ENCODE results near the gene MPZL1.

The MPZL1 gene

GRCh38 chr1:167744901-167745300, 23.1 kb downstream of the MPZL1 start:
- no peak for DNase-seq (ENCODE audit: extremely low spot score)
- POLR2A ChIA-PET = no interaction called here
- TF ChIP-seq, protein P1, sequence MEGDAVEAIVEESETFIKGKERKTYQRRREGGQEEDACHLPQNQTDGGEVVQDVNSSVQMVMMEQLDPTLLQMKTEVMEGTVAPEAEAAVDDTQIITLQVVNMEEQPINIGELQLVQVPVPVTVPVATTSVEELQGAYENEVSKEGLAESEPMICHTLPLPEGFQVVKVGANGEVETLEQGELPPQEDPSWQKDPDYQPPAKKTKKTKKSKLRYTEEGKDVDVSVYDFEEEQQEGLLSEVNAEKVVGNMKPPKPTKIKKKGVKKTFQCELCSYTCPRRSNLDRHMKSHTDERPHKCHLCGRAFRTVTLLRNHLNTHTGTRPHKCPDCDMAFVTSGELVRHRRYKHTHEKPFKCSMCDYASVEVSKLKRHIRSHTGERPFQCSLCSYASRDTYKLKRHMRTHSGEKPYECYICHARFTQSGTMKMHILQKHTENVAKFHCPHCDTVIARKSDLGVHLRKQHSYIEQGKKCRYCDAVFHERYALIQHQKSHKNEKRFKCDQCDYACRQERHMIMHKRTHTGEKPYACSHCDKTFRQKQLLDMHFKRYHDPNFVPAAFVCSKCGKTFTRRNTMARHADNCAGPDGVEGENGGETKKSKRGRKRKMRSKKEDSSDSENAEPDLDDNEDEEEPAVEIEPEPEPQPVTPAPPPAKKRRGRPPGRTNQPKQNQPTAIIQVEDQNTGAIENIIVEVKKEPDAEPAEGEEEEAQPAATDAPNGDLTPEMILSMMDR (IDR thresholded peaks at IDR 0.05; ENCODE audit: control extremely low read depth, extremely low read depth, low read depth, missing control alignments) = no peak
- CTCF ChIA-PET = no interaction called here

DNA sequence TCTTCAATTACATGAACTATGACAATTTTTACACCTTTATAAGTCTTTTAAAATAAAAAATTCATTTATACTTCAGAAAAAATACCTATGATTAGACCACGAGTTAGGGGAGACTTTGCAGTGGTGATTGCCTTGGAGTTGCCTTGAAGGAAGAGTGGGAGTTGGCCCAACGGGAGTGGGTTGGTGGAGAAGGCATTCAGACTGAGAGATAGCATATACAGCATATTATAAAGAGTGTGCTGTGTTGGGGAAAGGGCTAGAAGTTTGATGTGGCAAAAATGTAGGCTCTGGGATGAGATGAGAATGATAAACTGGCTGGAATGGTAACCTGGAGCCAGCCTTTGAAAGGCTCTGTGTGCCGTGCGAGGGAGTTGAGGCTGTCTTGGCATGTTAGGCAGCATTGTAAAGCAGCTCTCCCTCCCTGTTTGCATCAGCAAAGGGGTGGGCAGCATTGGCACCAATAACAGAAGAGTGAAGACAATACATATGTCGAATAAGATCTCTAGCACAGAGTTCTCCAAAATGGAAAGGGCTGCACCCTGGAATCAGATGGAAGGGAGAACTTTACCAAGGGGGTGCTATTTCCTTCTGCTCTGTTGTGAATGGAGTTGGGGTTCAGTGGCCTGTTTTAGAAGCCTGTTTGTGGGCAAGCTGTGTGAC, 24.4 kb downstream of the MPZL1 start:
- DNase-seq (ENCODE audit: extremely low spot score) = no peak
- CTCF ChIA-PET = no interaction called here
- TF ChIP-seq, protein P1 (IDR thresholded peaks at IDR 0.05; ENCODE audit: control extremely low read depth, extremely low read depth, low read depth, missing control alignments) = no peak
- POLR2A ChIA-PET = no interaction called here

- POLR2A ChIA-PET = no interaction called here
These were observed 25.3 kb downstream of the MPZL1 start for GRCh38 chr1:167746988-167747655.

DNA sequence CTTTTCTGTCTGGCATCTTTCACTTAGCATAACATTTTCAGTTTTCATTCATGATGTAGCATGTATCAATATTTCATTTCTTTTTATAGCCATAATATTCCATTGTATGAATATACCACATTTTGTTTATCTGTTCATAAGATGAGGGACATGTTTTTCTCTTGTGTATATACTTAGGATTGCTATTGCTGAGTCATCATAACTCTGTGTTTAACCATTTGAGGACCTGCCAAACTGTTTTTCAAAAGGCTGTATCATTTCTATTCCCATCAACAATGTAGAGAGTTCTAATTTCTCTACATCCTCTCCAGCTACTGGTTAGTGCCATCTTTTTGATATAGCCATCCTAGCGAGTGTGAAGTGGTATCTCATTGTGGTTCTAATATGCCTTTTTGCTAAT, 26.2 kb downstream of the MPZL1 start:
- ChIA-PET CTCF (no interaction called here), POLR2A (no interaction called here)
- TF ChIP-seq, protein P1 (IDR thresholded peaks at IDR 0.05; ENCODE audit: control extremely low read depth, extremely low read depth, low read depth, missing control alignments) = no peak
- no peak for DNase-seq (ENCODE audit: extremely low spot score)

More at GRCh38 chr1:167746988-167747655, 25.3 kb downstream of the MPZL1 start:
- TF ChIP-seq, protein P1 (IDR thresholded peaks at IDR 0.05; ENCODE audit: control extremely low read depth, extremely low read depth, low read depth, missing control alignments) = no peak
- CTCF ChIA-PET = no interaction called here
- no peak for DNase-seq (ENCODE audit: extremely low spot score)

DNA sequence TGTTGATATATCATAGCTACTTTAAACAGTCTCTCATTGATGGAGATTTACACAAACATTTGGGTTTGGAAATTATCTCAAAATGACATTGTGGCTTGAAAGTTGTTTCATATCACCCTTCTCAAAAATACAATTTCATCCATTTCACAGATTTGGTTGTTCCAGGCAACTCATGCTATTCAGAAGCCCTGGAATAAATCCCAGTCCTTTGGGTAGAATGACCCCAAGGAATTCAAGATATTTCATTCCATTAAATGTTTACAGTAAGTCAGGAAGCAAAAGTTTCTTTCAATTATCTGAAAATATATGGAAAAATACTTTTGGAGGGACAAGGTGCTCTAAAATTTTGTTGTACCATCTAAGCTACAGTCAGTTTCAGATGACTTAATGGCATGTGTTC, 27.1 kb downstream of the MPZL1 start:
- CTCF ChIA-PET = interaction anchor here (0.8 to 1.6 kb wide), 5 partner anchors 10 to 208 kb away, joined by 3 to 5 read pairs (median 3); no protein-coding TSS in a partner anchor
- POLR2A ChIA-PET = no interaction called here

GRCh38 chr1:167749741-167750140, 28.0 kb downstream of the MPZL1 start:
- TF ChIP-seq, protein P1 (IDR thresholded peaks at IDR 0.05; ENCODE audit: control extremely low read depth, extremely low read depth, low read depth, missing control alignments) = no peak
- no peak for DNase-seq (ENCODE audit: extremely low spot score)
- POLR2A ChIA-PET = no interaction called here
- CTCF ChIA-PET = interaction anchor here (1.3 to 1.6 kb wide), 4 partner anchors 19 to 209 kb away, joined by 3 to 5 read pairs (median 4); no protein-coding TSS in a partner anchor

More for the DNA sequence above, 27.1 kb downstream of the MPZL1 start:
- DNase-seq (ENCODE audit: extremely low spot score) = no peak
- TF ChIP-seq, protein P1 (IDR thresholded peaks at IDR 0.05; ENCODE audit: control extremely low read depth, extremely low read depth, low read depth, missing control alignments) = no peak
